Gastrocnemius medialis (tissue), 4 donors: ENCODE data around the gene TANK. TPM values are rescaled to one million over a fixed set of nuclear protein-coding genes. Genes with fewer than 3 reads are reported as not detected.

ENCODE experiments used
- ATAC-seq, 2 donors: fragments of 150-250 bp; one replicate each; pipeline ENCODE4 v1.9.1; 2016
- DNase-seq, 2 donors: peaks; one replicate each; pipeline ENCODE4 v3.0.0-alpha.2; 2019
- H3K27ac ChIP-seq, 4 donors: fragments of 200-600 bp; sonication (generic); 1 replicate in 1 of 4; 2 replicates in 3 of 4; pipeline ENCODE4 v1.5.1; 2016 to 2018; ENCODE audit warnings: mild to moderate bottlenecking in 2 of 4, moderate library complexity in 1 of 4
- H3K27me3 ChIP-seq, 3 donors: fragments of 200-600 bp; sonication (generic) in 2 of 3; 1 replicate in 1 of 3; 2 replicates in 2 of 3; pipeline versions ENCODE4 v1.5.1 to v1.6.0; 2016 to 2019; ENCODE audit warnings: mild to moderate bottlenecking in 1 of 3, moderate library complexity in 1 of 3
- H3K36me3 ChIP-seq, 2 donors: fragments of 200-600 bp; sonication (generic) in 1 of 2; one replicate each; pipeline ENCODE4 v1.5.1; 2017 to 2018
- H3K4me1 ChIP-seq, 2 donors: fragments of 200-600 bp; sonication (generic) in 1 of 2; one replicate each; pipeline ENCODE4 v1.5.1; 2016 to 2017; ENCODE audit warnings: mild to moderate bottlenecking in 2 of 2
- H3K4me3 ChIP-seq, 4 donors: fragments of 200-600 bp; sonication (generic) in 3 of 4; 1 replicate in 1 of 4; 2 replicates in 3 of 4; pipeline ENCODE4 v1.5.1; 2016 to 2019; ENCODE audit warnings: mild to moderate bottlenecking in 2 of 4
- H3K9me3 ChIP-seq, 3 donors: fragments of 200-600 bp; sonication (generic) in 2 of 3; 1 replicate in 1 of 3; 2 replicates in 2 of 3; pipeline ENCODE4 v1.5.1; 2016 to 2019
- CTCF ChIP-seq, 5 experiments: fragments of 450-650 bp in 3 of 5; fragments of 200-600 bp in 2 of 5; sonication (generic) in 2 of 5; IDR thresholded peaks in 4 of 5; conservative IDR thresholded peaks in 1 of 5; 1 replicate in 4 of 5; 2 replicates in 1 of 5; pipeline ENCODE4 v1.5.1; 2016 to 2019; ENCODE audit warnings: antibody characterized with exemption in 5 of 5, mild to moderate bottlenecking in 3 of 5, moderate library complexity in 3 of 5
- POLR2A ChIP-seq, 2 donors: fragments of 450-650 bp; IDR thresholded peaks; one replicate each; pipeline ENCODE4 v1.6.1; 2017; ENCODE audit warnings: antibody characterized with exemption in 2 of 2, mild to moderate bottlenecking in 2 of 2, moderate library complexity in 2 of 2
- in situ Hi-C, 4 donors: fragments of 200-750 bp; cut with MboI; loops; one replicate each; pipeline versions ENCODE4 v1.15.0 to v1.8.0; 2017; ENCODE audit warnings: low sequenced_read_pairs in 4 of 4
- intact Hi-C: fragments of 100-400 bp; cut with DNase I; formaldehyde crosslinking; loops from one replicate; pipeline ENCODE4 v1.15.1; 2023; ENCODE audit warnings: low total_unique reads
- total RNA-seq, 4 donors: library from RNA; depleted of rRNA; stranded (reverse); fragments of >200 nt; gene quantifications; one replicate each; pipeline versions ENCODE4 v1.1.0 to v1.2.3, GENCODE V29; 2016

TANK gene
- total RNA-seq, 4 donors from 2014 or later = 70.3 to 103 (median 86.0) TPM

- H3K9me3 ChIP-seq = no peaks in the 10 kb centered on the region
- peaks cover 0 to 16% of the 10 kb centered on the region in 2 donors for H3K36me3 ChIP-seq
- no peak overlapping the region for H3K27ac ChIP-seq
- no peak overlapping the region for H3K4me3 ChIP-seq
- peaks cover 52% of the 10 kb centered on the region in 2 donors for H3K4me1 ChIP-seq
- no peaks in the 10 kb centered on the region for H3K27me3 ChIP-seq
- intact Hi-C loops = loop anchor here (5.0 kb wide), 1 partner anchor 144 kb away; the partner anchor contains the start of gene PSMD14
- DNase-seq (no peak), ATAC-seq (no peak)
- in situ Hi-C loops = no loop called here
- no peak for TF ChIP-seq POLR2A (IDR thresholded peaks at IDR 0.05)
- no peak for TF ChIP-seq CTCF (IDR thresholded peaks at IDR 0.05 in 4 of 5, conservative IDR thresholded peaks at IDR 0.05 in 1 of 5)
Measured at GRCh38 chr2:161163440-161163839, 3.2 kb downstream of the TANK start.

GRCh38 chr2:161164161-161164560 is 3.9 kb downstream of the TANK start:
- H3K4me1 ChIP-seq = peaks cover 52 to 58% of the 10 kb centered on the region in 2 donors
- no peak overlapping the region for H3K4me3 ChIP-seq
- H3K27ac ChIP-seq = no peak overlapping the region
- intact Hi-C loops = loop anchor here (5.0 kb wide), 1 partner anchor 143 kb away; the partner anchor contains the start of gene PSMD14
- ATAC-seq = no peak
- H3K27me3 ChIP-seq = no peaks in the 10 kb centered on the region
- in situ Hi-C loops = no loop called here
- no peaks in the 10 kb centered on the region for H3K9me3 ChIP-seq
- H3K36me3 ChIP-seq = peaks cover 0 to 16% of the 10 kb centered on the region in 2 donors
- TF ChIP-seq POLR2A (IDR thresholded peaks at IDR 0.05) = no peak
- no peak for TF ChIP-seq CTCF (IDR thresholded peaks at IDR 0.05 in 4 of 5, conservative IDR thresholded peaks at IDR 0.05 in 1 of 5)
- no peak for DNase-seq

- no peak overlapping the region for H3K27ac ChIP-seq
- H3K36me3 ChIP-seq = peaks cover 0 to 16% of the 10 kb centered on the region in 2 donors
- H3K27me3 ChIP-seq = no peaks in the 10 kb centered on the region
- H3K4me3 ChIP-seq = no peak overlapping the region
- ATAC-seq (no peak), DNase-seq (no peak)
- TF ChIP-seq POLR2A (IDR thresholded peaks at IDR 0.05) (no peak), CTCF (IDR thresholded peaks at IDR 0.05 in 4 of 5, conservative IDR thresholded peaks at IDR 0.05 in 1 of 5) (no peak)
- peaks cover 54 to 64% of the 10 kb centered on the region in 2 donors for H3K4me1 ChIP-seq
- intact Hi-C loops = no loop called here
- in situ Hi-C loops = no loop called here
- no peaks in the 10 kb centered on the region for H3K9me3 ChIP-seq
Measured at GRCh38 chr2:161165266-161165665, 5.0 kb downstream of the TANK start.

- Histone ChIP-seq H3K4me3 (no peak overlapping the region), H3K36me3 (peaks cover 0 to 16% of the 10 kb centered on the region in 2 donors), H3K9me3 (no peaks in the 10 kb centered on the region), H3K4me1 (peaks cover 59 to 68% of the 10 kb centered on the region in 2 donors), H3K27me3 (no peaks in the 10 kb centered on the region), H3K27ac (no peak overlapping the region)
- intact Hi-C loops = no loop called here
- no peak for DNase-seq
- no peak for ATAC-seq
- no peak for TF ChIP-seq CTCF (IDR thresholded peaks at IDR 0.05 in 4 of 5, conservative IDR thresholded peaks at IDR 0.05 in 1 of 5)
- no peak for TF ChIP-seq POLR2A (IDR thresholded peaks at IDR 0.05)
- in situ Hi-C loops = no loop called here
Measured at GRCh38 chr2:161165811-161166210, 5.6 kb downstream of the TANK start.
